Breast epithelium (tissue), 4 donors: ENCODE measurements around the gene CRPPA. TPM values are rescaled to one million over a fixed set of nuclear protein-coding genes. Genes with fewer than 3 reads are reported as not detected.

Experiments
- DNase-seq, 2 donors: peaks; one replicate each; pipeline ENCODE4 v3.0.0-alpha.2; 2019; ENCODE audit warnings: low spot score in 2 of 2
- H3K27ac ChIP-seq, 2 donors: fragments of 200-600 bp; sonication (generic) in 1 of 2; one replicate each; pipeline ENCODE4 v1.5.1; 2016 to 2019; ENCODE audit warnings: mild to moderate bottlenecking in 1 of 2
- H3K27me3 ChIP-seq, 2 donors: fragments of 200-600 bp; sonication (generic) in 1 of 2; one replicate each; pipeline versions ENCODE4 v1.5.1 to v1.6.0; 2017 to 2019; ENCODE audit warnings: control low read depth in 1 of 2, mild to moderate bottlenecking in 1 of 2
- H3K36me3 ChIP-seq: fragments of 200-600 bp; one replicate; pipeline ENCODE4 v1.5.1; 2019
- H3K4me1 ChIP-seq, 2 donors: fragments of 200-600 bp; sonication (generic); one replicate each; pipeline ENCODE4 v1.5.1; 2016 to 2019; ENCODE audit warnings: control low read depth in 1 of 2
- H3K4me3 ChIP-seq, 3 donors: fragments of 200-600 bp; sonication (generic); 1 replicate in 2 of 3; 2 replicates in 1 of 3; pipeline ENCODE4 v1.5.1; 2016 to 2019; ENCODE audit warnings: mild to moderate bottlenecking in 3 of 3, moderate library complexity in 2 of 3
- H3K9me3 ChIP-seq, 2 donors: fragments of 200-600 bp; sonication (generic) in 1 of 2; one replicate each; pipeline ENCODE4 v1.5.1; 2016 to 2019; ENCODE audit warnings: control low read depth in 1 of 2
- POLR2A ChIP-seq: fragments of 450-650 bp; IDR thresholded peaks from one replicate; pipeline ENCODE4 v1.6.1; 2016; ENCODE audit warnings: antibody characterized with exemption, mild to moderate bottlenecking, moderate library complexity
- POLR2AphosphoS5 ChIP-seq, 3 donors: sonication (generic); formaldehyde crosslinking; IDR thresholded peaks; one replicate each; pipeline ENCODE4 v1.6.1; 2017; ENCODE audit warnings: antibody characterized with exemption in 3 of 3
- intact Hi-C: fragments of 100-400 bp; cut with DNase I; formaldehyde crosslinking; loops from one replicate; pipeline ENCODE4 v1.15.1; 2023; ENCODE audit warnings: low total_unique reads
- total RNA-seq, 3 donors: library from RNA; depleted of rRNA; stranded (reverse); fragments of >200 nt; gene quantifications; one replicate each; pipeline ENCODE4 v1.1.0, GENCODE V29; 2016
- TF ChIP-seq, protein P1 (sequence below), 3 donors: fragments of 450-650 bp; IDR thresholded peaks; one replicate each; pipeline ENCODE4 v1.5.1; 2016 to 2017; ENCODE audit warnings: antibody characterized with exemption in 3 of 3, mild to moderate bottlenecking in 3 of 3, moderate library complexity in 3 of 3

Gene CRPPA
- total RNA-seq, 3 donors from 2014 or later = 1.9 to 6.0 (median 2.9) TPM

DNA sequence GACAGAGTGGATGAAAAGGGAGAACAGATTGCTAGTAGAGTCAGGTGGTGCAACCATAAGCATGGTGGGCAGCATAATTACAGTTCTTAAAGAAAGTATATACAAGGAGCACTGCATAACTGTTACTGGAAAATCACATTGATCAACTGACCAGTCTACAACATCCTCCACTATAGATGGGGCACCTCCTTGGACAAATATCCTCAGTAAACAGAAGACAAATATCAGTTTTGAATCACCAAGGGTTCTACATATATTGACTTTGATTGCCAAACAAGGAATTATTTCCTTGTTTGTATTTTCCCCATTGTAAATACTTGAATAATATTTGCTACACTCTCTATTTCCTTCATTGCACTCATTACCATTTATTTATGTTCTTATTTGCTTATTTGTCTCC is 17.6 kb upstream of the CRPPA start:
- intact Hi-C loops = loop anchor here (10.0 kb wide), 1 partner anchor 126 kb away; no protein-coding TSS in a partner anchor
- Histone ChIP-seq H3K9me3 (no peaks in the 10 kb centered on the region), H3K27me3 (no peaks in the 10 kb centered on the region), H3K4me3 (no peak overlapping the region), H3K4me1 (no peaks in the 10 kb centered on the region), H3K36me3 (no peaks in the 10 kb centered on the region), H3K27ac (no peak overlapping the region)
- DNase-seq = no peak
- TF ChIP-seq, protein P1, sequence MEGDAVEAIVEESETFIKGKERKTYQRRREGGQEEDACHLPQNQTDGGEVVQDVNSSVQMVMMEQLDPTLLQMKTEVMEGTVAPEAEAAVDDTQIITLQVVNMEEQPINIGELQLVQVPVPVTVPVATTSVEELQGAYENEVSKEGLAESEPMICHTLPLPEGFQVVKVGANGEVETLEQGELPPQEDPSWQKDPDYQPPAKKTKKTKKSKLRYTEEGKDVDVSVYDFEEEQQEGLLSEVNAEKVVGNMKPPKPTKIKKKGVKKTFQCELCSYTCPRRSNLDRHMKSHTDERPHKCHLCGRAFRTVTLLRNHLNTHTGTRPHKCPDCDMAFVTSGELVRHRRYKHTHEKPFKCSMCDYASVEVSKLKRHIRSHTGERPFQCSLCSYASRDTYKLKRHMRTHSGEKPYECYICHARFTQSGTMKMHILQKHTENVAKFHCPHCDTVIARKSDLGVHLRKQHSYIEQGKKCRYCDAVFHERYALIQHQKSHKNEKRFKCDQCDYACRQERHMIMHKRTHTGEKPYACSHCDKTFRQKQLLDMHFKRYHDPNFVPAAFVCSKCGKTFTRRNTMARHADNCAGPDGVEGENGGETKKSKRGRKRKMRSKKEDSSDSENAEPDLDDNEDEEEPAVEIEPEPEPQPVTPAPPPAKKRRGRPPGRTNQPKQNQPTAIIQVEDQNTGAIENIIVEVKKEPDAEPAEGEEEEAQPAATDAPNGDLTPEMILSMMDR (IDR thresholded peaks at IDR 0.05) = no peak
- no peak for TF ChIP-seq POLR2A
- TF ChIP-seq POLR2AphosphoS5 (IDR thresholded peaks at IDR 0.05) = no peak

DNA sequence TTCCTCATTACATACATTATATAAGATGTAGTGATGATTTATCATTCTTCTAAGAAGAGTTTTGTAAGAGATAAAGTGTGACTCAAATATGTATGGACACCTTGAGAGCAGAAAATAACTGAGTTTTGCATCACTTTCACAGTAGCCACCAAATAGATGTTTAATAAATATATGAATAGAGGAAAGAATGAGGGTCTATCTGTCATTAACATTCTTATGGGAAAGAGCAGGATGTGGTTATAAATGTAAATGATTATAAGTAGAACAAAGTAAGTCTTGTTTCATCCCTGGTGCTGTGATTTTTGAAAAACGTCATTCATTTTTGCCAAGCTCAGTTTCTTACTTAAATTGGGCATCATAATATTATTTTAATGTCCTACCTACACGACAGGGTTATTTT is 15.0 kb upstream of the CRPPA start:
- intact Hi-C loops = loop anchor here (10.0 kb wide), 1 partner anchor 128 kb away; no protein-coding TSS in a partner anchor
- no peak for DNase-seq

DNA sequence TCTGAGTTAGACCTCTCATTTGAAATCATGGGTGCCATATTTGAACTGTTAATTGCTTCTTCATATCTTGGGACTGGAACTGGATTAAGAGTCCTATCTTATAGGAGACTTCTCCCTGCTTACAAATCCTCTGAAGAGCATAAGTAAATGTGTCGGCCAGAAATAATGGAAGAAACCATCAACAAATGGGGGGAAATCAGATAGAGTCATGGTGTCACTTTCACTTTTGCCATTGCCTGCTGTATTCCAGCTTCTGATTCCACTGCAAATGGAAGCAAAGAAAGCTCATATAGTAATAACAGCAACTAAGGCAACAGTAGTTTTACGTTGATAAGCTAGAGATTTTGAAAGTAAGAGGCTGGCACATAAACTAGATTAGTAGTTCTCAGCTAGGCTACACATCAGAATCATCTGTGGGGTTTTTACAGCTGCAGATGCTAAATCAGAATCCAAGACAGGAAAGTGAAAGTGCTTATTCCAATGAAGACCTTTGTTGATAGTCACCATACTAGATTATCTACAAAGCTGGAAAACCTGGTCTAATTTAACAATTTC is 12.3 kb upstream of the CRPPA start:
- H3K27me3 ChIP-seq = no peaks in the 10 kb centered on the region
- no peaks in the 10 kb centered on the region for H3K4me1 ChIP-seq
- no peak overlapping the region for H3K4me3 ChIP-seq
- no peak overlapping the region for H3K27ac ChIP-seq
- no peaks in the 10 kb centered on the region for H3K9me3 ChIP-seq
- no peak for DNase-seq
- no peaks in the 10 kb centered on the region for H3K36me3 ChIP-seq
- intact Hi-C loops = loop anchor here (10.0 kb wide), 1 partner anchor 131 kb away; no protein-coding TSS in a partner anchor
- TF ChIP-seq, protein P1 (IDR thresholded peaks at IDR 0.05) = no peak
- TF ChIP-seq POLR2AphosphoS5 (IDR thresholded peaks at IDR 0.05) (no peak), POLR2A (no peak)

More for the DNA sequence above, 15.0 kb upstream of the CRPPA start:
- H3K4me1 ChIP-seq = no peaks in the 10 kb centered on the region
- no peaks in the 10 kb centered on the region for H3K9me3 ChIP-seq
- H3K27me3 ChIP-seq = no peaks in the 10 kb centered on the region
- no peak overlapping the region for H3K27ac ChIP-seq
- H3K4me3 ChIP-seq = no peak overlapping the region
- TF ChIP-seq, protein P1 (IDR thresholded peaks at IDR 0.05) = no peak
- TF ChIP-seq POLR2A = no peak
- TF ChIP-seq POLR2AphosphoS5 (IDR thresholded peaks at IDR 0.05) = no peak
- H3K36me3 ChIP-seq = no peaks in the 10 kb centered on the region

DNA sequence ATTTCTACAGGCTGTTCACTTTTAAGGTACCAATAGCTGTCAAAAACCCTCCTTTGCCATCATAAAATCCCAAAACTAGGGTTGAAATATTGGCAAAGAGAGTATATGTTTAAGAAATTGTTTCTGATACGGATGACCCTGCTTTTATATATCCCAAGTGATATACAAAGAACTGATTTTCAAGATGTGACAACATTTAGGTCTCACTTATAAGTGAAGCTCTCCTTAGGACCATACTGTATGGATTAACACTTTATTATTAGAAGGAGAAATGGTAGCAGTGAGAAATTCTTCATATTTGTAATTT is 11.0 kb upstream of the CRPPA start:
- no peaks in the 10 kb centered on the region for H3K4me1 ChIP-seq
- no peak overlapping the region for H3K27ac ChIP-seq
- intact Hi-C loops = loop anchor here (10.0 kb wide), 1 partner anchor 132 kb away; no protein-coding TSS in a partner anchor
- no peaks in the 10 kb centered on the region for H3K36me3 ChIP-seq
- no peaks in the 10 kb centered on the region for H3K27me3 ChIP-seq
- no peaks in the 10 kb centered on the region for H3K9me3 ChIP-seq
- DNase-seq = no peak
- H3K4me3 ChIP-seq = no peak overlapping the region
- TF ChIP-seq POLR2A (no peak), POLR2AphosphoS5 (IDR thresholded peaks at IDR 0.05) (no peak)
- TF ChIP-seq, protein P1 (IDR thresholded peaks at IDR 0.05) = no peak

DNA sequence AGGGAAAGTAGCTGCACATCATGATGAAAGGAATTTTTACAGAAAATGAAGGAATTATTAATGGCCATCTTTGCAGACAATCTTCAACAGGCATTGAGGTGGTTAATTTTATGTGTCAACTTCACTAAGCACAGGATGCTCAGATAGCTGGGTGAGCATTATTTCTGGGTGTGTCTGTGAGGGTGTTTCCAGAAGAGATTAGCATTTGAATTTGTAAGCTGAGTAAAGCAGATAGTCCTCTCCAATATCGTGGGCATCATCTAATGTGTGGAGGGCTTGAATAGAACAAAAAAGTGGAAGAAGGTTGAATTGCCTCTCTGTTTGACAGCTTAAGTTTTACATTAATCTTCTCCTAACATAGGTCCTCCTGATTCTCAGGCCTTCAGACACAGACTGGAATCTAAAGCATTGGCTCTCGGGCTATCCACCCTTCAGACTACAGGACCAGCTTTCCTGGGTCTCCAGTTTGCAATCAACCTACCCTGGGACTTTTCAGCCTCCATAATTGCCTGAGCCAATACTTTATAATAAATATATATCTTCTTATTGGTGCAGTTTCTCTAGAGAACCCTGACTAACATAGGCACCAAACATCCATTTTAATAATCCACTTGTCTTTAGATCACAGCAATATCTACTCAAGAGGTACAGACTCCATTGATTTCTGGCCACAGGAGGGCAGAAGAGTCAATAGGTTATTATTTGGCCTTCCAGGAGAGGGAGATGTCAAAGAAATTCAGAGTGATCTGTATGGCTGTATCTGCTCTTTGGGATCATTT is 10.5 kb upstream of the CRPPA start:
- no peaks in the 10 kb centered on the region for H3K36me3 ChIP-seq
- H3K27me3 ChIP-seq = no peaks in the 10 kb centered on the region
- H3K9me3 ChIP-seq = no peaks in the 10 kb centered on the region
- no peak for DNase-seq
- no peaks in the 10 kb centered on the region for H3K4me1 ChIP-seq
- no peak for TF ChIP-seq POLR2A
- TF ChIP-seq, protein P1 (IDR thresholded peaks at IDR 0.05) = peak in 2 of 3 donors; percentile 42 to 78
- TF ChIP-seq POLR2AphosphoS5 (IDR thresholded peaks at IDR 0.05) = no peak
- intact Hi-C loops = loop anchor here (10.0 kb wide), 1 partner anchor 133 kb away; no protein-coding TSS in a partner anchor
- no peak overlapping the region for H3K4me3 ChIP-seq
- H3K27ac ChIP-seq = no peak overlapping the region
